ENCODE results near the gene BTG1. TPM values are rescaled to one million over a fixed set of nuclear protein-coding genes. Genes with fewer than 3 reads are reported as not detected.
A peak's percentile ranks its signal among the peaks of the same experiment; 100 is the strongest.

Gene BTG1
- total RNA-seq, 1 experiment from 2014 or later = 6.2 TPM

- Histone ChIP-seq H3K27me3 (replicated peaks) (no peaks in the 10 kb centered on the region), H3K4me3 (no peak overlapping the region), H3K27ac (no peak overlapping the region), H3K9me3 (replicated peaks) (no peaks in the 10 kb centered on the region), H3K36me3 (no peaks in the 10 kb centered on the region), H3K4me1 (replicated peaks) (no peaks in the 10 kb centered on the region)
- DNase-seq (ENCODE audit: low read depth in 1 of 2, low spot score in 2 of 2) = no peak
These were observed 21.4 kb upstream of the BTG1 start for GRCh38 chr12:92167075-92167474.

- Histone ChIP-seq H3K27ac (no peak overlapping the region), H3K4me3 (no peak overlapping the region), H3K9me3 (replicated peaks) (no peaks in the 10 kb centered on the region)
These were observed 19.1 kb upstream of the BTG1 start for GRCh38 chr12:92164712-92165111.

DNA sequence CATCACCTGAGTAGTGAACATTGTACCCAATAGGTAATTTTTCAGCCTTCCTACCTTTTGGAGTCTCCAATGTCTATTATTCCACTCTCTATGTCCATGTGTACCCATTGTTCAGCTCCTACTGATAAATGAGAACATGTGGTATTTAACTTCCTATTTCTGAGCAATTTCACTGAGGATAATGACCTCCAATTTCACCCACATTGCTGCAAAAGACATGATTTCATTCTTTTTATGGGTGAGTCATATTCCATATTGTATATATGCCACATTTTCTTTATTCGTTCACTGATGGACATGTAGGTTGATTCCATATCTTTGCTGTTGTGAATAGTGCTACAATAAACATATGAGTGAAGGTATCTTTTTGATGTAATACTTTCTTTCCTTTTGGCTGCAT, 16.4 kb upstream of the BTG1 start:
- no peak for DNase-seq (ENCODE audit: low read depth in 1 of 2, low spot score in 2 of 2)

More at GRCh38 chr12:92164712-92165111, 19.1 kb upstream of the BTG1 start:
- no peaks in the 10 kb centered on the region for H3K36me3 ChIP-seq
- no peaks in the 10 kb centered on the region for H3K27me3 ChIP-seq (replicated peaks)
- no peaks in the 10 kb centered on the region; the same call in 1 of the 2 replicates for H3K4me1 ChIP-seq (replicated peaks)
- no peak for DNase-seq (ENCODE audit: low read depth in 1 of 2, low spot score in 2 of 2)

GRCh38 chr12:92158796-92159439, 13.3 kb upstream of the BTG1 start:
- Histone ChIP-seq H3K4me3 (no peak overlapping the region), H3K27me3 (replicated peaks) (no peaks in the 10 kb centered on the region), H3K9me3 (replicated peaks) (no peaks in the 10 kb centered on the region), H3K4me1 (replicated peaks) (no peaks in the 10 kb centered on the region; the same call in 1 of the 2 replicates), H3K27ac (no peak overlapping the region), H3K36me3 (no peaks in the 10 kb centered on the region)
- no peak for DNase-seq (ENCODE audit: low read depth in 1 of 2, low spot score in 2 of 2)

More for the DNA sequence above, 16.4 kb upstream of the BTG1 start:
- no peaks in the 10 kb centered on the region for H3K9me3 ChIP-seq (replicated peaks)
- no peaks in the 10 kb centered on the region for H3K36me3 ChIP-seq
- no peak overlapping the region for H3K4me3 ChIP-seq
- H3K4me1 ChIP-seq (replicated peaks) = no peaks in the 10 kb centered on the region; the same call in 1 of the 2 replicates
- H3K27me3 ChIP-seq (replicated peaks) = no peaks in the 10 kb centered on the region
- no peak overlapping the region for H3K27ac ChIP-seq

DNA sequence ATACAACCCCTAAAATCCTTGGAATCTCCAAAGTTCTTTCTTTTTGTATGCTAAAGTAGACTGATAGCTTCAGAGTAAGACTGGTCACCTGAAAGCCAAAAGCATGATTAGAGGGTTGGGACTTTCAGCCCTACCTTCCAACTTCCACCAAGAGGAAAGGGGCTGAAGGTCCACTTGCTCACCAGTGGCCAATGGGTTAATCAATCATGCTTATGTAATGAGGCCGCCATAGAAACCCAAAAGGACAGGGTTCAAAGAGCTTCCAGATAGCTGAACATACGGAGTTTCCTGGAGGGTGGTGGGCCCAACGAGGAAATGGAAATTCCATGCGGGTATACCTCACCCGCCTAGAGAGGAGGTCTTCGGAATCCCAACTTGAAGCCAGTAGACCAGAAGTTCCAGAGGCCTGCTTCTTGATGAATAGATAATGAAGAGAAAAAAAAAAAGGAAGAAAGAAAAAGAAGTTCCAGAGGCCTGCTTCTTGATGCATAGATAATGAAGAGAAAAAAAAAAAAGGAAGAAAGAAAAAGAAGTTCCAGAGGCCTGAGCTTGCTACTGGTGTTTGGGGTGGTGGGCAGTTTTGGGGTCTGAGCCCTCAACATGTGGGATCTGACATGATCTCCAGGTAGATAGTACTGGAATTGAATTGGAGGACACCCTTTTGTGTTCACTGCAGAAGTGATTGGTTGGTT, 11.2 kb upstream of the BTG1 start:
- Histone ChIP-seq H3K27me3 (replicated peaks) (no peaks in the 10 kb centered on the region), H3K9me3 (replicated peaks) (no peaks in the 10 kb centered on the region), H3K4me1 (replicated peaks) (no peaks in the 10 kb centered on the region; the same call in 1 of the 2 replicates), H3K27ac (no peak overlapping the region), H3K4me3 (no peak overlapping the region), H3K36me3 (no peaks in the 10 kb centered on the region)
- DNase-seq (ENCODE audit: low read depth in 1 of 2, low spot score in 2 of 2) = no peak

DNA sequence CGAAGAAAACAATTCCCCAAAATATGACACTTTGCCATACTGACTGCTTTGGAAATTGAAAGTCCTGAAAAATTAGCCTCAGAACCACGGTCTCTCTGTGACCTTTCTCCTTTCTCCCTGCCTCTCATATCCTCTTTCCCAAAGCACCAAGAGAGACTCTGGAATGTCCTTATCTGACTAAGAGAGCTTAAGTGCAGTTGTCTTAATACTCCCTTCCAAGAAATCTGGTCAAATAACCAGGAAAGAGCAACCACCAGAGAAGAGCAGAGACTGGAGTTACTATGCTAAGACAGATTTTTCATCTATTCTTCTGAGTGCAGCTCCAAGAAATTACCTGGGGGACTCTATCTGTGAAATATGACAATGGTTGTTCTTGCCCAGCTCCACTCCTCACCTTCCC, 10.5 kb upstream of the BTG1 start:
- Histone ChIP-seq H3K4me1 (replicated peaks) (no peaks in the 10 kb centered on the region; the same call in 1 of the 2 replicates), H3K27ac (no peak overlapping the region), H3K4me3 (no peak overlapping the region), H3K27me3 (replicated peaks) (no peaks in the 10 kb centered on the region), H3K9me3 (replicated peaks) (no peaks in the 10 kb centered on the region), H3K36me3 (no peaks in the 10 kb centered on the region)
- no peak for DNase-seq (ENCODE audit: low read depth in 1 of 2, low spot score in 2 of 2)

- no peaks in the 10 kb centered on the region for H3K4me1 ChIP-seq (replicated peaks)
- no peak overlapping the region for H3K4me3 ChIP-seq
- H3K27me3 ChIP-seq (replicated peaks) = no peaks in the 10 kb centered on the region
- no peak overlapping the region for H3K27ac ChIP-seq
- H3K9me3 ChIP-seq (replicated peaks) = no peaks in the 10 kb centered on the region
- DNase-seq (ENCODE audit: low read depth in 1 of 2, low spot score in 2 of 2) = no peak
- H3K36me3 ChIP-seq = no peaks in the 10 kb centered on the region
These were observed 10.1 kb upstream of the BTG1 start for GRCh38 chr12:92155733-92156132.

DNA sequence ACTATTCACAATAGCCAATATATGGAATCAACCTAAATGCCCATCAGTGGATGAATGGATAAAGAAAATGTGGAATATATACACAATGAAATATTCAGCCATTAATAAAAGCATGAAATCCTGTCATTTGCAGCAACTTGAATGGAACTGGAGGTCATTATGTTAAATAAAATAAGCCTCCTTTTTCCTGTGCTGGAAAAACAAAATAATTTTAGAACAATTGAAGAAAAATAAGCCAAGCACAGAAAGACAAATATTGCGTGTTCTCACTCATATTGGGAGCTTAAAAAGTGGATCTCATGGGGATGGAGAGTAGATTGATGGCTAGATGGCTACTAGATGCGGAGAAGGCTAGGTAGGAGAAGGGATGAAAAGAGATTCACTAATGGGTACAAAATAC, 6.3 kb upstream of the BTG1 start:
- H3K4me3 ChIP-seq = no peak overlapping the region

DNA sequence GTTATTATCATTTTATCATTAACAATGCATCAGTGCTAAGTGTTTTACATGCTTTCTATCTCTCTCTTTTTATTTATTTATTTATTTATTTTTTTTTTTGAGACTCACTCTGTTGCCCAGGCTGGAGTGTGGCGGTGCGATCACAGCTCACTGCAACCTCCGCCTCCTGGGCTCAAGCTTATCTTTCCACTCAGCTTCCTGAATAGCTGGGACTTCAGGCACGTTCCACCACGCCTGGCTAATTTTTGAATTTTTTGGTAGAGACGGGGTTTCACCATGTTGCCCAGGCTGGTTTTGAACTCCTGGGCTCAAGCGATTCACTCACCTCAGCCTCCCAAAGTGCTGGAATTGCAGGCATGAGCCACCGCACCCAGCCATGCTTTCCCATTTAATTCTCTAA, 3.9 kb upstream of the BTG1 start:
- no peak for DNase-seq (ENCODE audit: low read depth in 1 of 2, low spot score in 2 of 2)
- Histone ChIP-seq H3K9me3 (replicated peaks) (no peaks in the 10 kb centered on the region), H3K4me3 (no peak overlapping the region), H3K27me3 (replicated peaks) (no peaks in the 10 kb centered on the region), H3K36me3 (peaks cover 9% of the 10 kb centered on the region), H3K27ac (no peak overlapping the region), H3K4me1 (replicated peaks) (no peaks in the 10 kb centered on the region)

More for the DNA sequence above, 6.3 kb upstream of the BTG1 start:
- no peaks in the 10 kb centered on the region for H3K27me3 ChIP-seq (replicated peaks)
- DNase-seq (ENCODE audit: low read depth in 1 of 2, low spot score in 2 of 2) = no peak
- H3K27ac ChIP-seq = no peak overlapping the region
- no peaks in the 10 kb centered on the region for H3K36me3 ChIP-seq
- no peaks in the 10 kb centered on the region for H3K9me3 ChIP-seq (replicated peaks)
- no peaks in the 10 kb centered on the region for H3K4me1 ChIP-seq (replicated peaks)

GRCh38 chr12:92147491-92147890, 1.8 kb upstream of the BTG1 start:
- Histone ChIP-seq H3K27me3 (replicated peaks) (no peaks in the 10 kb centered on the region), H3K9me3 (replicated peaks) (no peaks in the 10 kb centered on the region), H3K4me3 (no peak overlapping the region), H3K4me1 (replicated peaks) (peaks cover 12% of the 10 kb centered on the region), H3K36me3 (peaks cover 30% of the 10 kb centered on the region), H3K27ac (no peak overlapping the region)
- no peak for DNase-seq (ENCODE audit: low read depth in 1 of 2, low spot score in 2 of 2)

DNA sequence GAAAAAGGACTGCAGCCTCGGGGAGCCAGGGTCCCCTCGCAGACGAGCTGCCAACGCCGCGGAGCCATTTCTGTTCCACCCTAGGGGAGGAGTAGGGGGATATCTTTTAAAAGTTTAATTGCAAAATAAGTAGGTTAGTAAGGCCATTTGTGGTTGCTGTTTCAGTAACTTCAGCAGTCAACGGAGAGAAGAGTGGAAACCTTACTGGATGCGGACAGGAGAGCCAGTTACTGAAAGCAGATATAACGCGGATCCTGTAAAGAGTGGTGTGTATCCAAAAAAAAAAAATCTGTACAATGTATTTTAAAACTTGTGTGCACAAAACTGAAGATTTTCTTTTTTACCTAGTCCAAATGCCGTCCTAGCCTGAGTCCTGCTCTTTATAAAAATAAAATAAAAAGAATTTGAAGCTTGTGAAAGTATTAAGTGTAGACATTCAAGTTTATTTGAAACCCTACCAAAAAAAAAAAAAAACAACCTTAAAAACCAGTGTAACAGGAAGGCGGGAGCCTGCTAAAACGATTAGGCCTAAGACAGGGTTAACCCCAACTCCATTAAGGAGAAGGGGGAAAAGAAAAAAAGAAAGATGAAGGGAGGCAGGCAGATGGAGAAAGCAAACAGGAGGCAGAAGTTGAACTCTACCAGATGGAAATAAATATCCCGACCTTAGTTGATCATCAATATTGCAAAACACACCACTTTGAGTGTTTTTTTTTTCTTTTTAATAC, 1.0 kb upstream of the BTG1 start:
- no peak for DNase-seq (ENCODE audit: low read depth in 1 of 2, low spot score in 2 of 2)
- H3K36me3 ChIP-seq = peaks cover 38% of the 10 kb centered on the region

DNA sequence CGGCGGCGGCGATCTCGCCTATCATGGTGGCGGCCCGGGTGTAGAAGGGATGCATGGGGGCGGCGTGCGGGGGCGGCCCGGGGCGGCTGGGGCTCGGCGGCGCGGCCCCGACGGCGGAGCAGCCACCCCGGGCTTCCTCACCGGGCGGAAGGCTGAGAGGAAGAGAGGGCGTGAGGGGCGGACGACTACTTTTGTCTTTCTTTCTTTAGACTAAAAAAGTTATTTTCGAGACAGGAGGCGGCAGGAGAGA, 240 bp downstream of the BTG1 start:
- no peaks in the 10 kb centered on the region for H3K9me3 ChIP-seq (replicated peaks)
- peaks cover 29% of the 10 kb centered on the region for H3K4me1 ChIP-seq (replicated peaks)
- peak in 1 of 2 experiments; percentile 44 for DNase-seq (ENCODE audit: low read depth in 1 of 2, low spot score in 2 of 2)
- peak overlapping the region; percentile 84 for H3K4me3 ChIP-seq
- peak overlapping the region; percentile 80 for H3K27ac ChIP-seq
- no peaks in the 10 kb centered on the region for H3K27me3 ChIP-seq (replicated peaks)
- peaks cover 51% of the 10 kb centered on the region for H3K36me3 ChIP-seq

More for the DNA sequence above, 1.0 kb upstream of the BTG1 start:
- Histone ChIP-seq H3K27me3 (replicated peaks) (no peaks in the 10 kb centered on the region), H3K4me3 (peak overlapping the region; percentile 84), H3K27ac (peak overlapping the region; percentile 11; the same call in 1 of the 2 replicates), H3K4me1 (replicated peaks) (peaks cover 19% of the 10 kb centered on the region), H3K9me3 (replicated peaks) (no peaks in the 10 kb centered on the region)

GRCh38 chr12:92144631-92145480, 790 bp downstream of the BTG1 start:
- Histone ChIP-seq H3K27ac (peak overlapping the region; percentile 80), H3K27me3 (replicated peaks) (no peaks in the 10 kb centered on the region)
- DNase-seq (ENCODE audit: low read depth in 1 of 2, low spot score in 2 of 2) = peak; percentile 75 to 76

More at GRCh38 chr12:92144631-92145480, 790 bp downstream of the BTG1 start:
- Histone ChIP-seq H3K4me3 (peak overlapping the region; percentile 84), H3K9me3 (replicated peaks) (no peaks in the 10 kb centered on the region), H3K36me3 (peaks cover 56% of the 10 kb centered on the region), H3K4me1 (replicated peaks) (peaks cover 34% of the 10 kb centered on the region)

Data from SJSA1 (cell line).